ENCODE data around the gene IL11RA.

The IL11RA gene

GRCh38 chr9:34684145-34684544 lies 32.2 kb downstream of the IL11RA start:
- no peak for FAIRE-seq
- DNase-seq (ENCODE audit: insufficient read length, low spot score), result no peak

DNA sequence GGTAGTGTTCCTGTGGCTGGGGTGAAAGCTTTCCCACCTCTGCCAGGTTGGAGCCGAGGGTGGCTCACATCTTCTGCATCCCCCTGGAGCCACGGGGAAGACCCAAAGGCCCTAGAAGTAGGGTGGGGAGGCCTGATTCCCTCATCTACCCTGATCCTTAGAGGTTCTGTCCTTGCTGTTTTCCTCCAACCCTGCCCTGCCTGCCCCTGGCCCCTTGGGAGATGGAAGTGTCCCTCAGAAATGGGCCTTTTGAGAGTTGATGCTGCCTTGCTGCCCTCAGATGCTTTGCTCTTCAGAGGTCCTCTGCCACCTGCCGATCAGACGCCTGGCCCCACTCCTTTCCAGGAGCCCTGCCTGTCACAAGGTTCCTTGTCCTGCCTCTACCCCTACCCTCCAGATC lies 32.8 kb downstream of the IL11RA start:
- no peak for DNase-seq (ENCODE audit: insufficient read length, low spot score)
- FAIRE-seq, result no peak

- FAIRE-seq, result no peak
- no peak for DNase-seq (ENCODE audit: insufficient read length, low spot score)
These were observed 33.6 kb downstream of the IL11RA start for GRCh38 chr9:34685591-34685990.

GRCh38 chr9:34686231-34686630 lies 34.2 kb downstream of the IL11RA start:
- FAIRE-seq (no peak), DNase-seq (ENCODE audit: insufficient read length, low spot score) (no peak)

DNA sequence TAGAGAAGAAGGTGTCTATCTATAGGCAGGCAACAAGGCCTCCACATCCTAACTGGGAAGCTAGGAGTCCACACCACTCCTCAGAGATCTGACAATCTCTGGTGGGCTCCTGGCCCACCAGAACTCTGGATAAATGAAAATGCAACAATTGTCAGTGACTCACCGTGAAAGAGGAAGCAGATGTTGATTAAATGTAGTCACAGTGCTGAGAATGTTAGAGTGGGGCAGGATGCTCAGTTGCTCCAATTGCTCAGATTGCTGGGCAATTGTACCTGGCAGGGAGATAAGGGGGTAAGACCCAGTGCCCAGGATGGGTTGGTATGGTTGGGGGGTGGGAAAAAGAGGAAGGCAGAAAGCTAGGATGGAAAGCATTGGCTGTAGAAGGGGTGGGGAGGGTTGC lies 34.7 kb downstream of the IL11RA start:
- DNase-seq (ENCODE audit: insufficient read length, low spot score) (no peak), FAIRE-seq (no peak)

DNA sequence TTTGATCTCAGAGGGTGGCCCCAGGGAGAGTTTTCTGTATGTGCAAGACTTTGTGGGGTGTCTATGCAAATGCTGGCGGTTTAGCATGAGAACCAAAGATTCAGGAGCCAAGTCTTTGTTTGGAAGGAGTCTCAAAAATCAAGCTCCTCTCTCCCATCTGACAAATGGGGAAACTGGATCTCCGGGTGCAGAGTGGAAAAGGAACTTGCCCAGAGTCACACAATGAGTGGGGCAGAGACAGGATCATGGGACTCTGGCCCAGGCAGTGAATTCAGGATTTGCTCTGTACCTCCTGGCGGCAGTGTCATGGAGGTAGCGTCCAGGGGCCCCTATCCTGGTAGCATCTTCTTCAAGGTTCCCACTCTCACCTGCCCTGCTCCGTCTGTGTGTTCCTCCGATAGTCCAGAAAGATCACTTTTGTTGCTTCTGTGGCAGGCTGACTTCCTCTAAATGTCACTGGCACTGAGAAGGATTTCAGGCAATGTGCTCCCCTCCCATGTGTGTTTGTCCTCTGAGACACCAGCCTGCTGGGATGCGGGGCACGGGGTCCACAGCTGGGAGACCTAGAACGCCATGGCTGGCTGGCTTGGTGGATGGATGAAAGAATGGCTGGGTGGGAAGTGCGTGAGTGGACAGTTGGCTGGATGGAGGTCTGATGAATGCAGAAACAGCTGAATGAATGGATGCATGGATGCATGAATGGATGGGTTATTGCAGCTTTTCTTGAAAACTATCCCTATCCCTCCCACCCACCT lies 35.5 kb downstream of the IL11RA start:
- FAIRE-seq (no peak), DNase-seq (ENCODE audit: insufficient read length, low spot score) (no peak)

- DNase-seq (ENCODE audit: insufficient read length, low spot score) (no peak), FAIRE-seq (no peak)
These were observed 36.5 kb downstream of the IL11RA start for GRCh38 chr9:34688329-34689115.

GRCh38 chr9:34689116-34689470 lies 37.1 kb downstream of the IL11RA start:
- no peak for DNase-seq (ENCODE audit: insufficient read length, low spot score)
- no peak for FAIRE-seq

DNA sequence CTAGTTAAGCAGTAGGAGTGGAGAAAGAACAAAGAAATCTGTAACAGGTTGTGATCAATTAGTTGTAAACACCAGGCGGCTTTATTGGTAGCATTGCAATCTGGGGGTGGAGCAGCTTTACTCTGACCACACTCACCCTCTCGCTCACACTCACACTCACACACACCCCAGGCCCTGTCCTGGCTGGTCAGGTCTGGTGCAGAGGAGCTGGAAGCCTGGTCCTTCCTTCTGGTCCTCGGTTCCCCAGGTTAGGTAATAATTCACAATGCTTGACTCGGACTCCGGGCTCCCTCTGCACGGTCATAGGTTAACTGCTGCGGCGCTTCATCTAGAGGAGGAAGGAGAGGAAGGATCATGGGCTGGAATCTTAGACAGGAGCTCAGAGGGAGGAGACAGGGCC lies 37.5 kb downstream of the IL11RA start:
- FAIRE-seq (no peak), DNase-seq (ENCODE audit: insufficient read length, low spot score) (no peak)

DNA sequence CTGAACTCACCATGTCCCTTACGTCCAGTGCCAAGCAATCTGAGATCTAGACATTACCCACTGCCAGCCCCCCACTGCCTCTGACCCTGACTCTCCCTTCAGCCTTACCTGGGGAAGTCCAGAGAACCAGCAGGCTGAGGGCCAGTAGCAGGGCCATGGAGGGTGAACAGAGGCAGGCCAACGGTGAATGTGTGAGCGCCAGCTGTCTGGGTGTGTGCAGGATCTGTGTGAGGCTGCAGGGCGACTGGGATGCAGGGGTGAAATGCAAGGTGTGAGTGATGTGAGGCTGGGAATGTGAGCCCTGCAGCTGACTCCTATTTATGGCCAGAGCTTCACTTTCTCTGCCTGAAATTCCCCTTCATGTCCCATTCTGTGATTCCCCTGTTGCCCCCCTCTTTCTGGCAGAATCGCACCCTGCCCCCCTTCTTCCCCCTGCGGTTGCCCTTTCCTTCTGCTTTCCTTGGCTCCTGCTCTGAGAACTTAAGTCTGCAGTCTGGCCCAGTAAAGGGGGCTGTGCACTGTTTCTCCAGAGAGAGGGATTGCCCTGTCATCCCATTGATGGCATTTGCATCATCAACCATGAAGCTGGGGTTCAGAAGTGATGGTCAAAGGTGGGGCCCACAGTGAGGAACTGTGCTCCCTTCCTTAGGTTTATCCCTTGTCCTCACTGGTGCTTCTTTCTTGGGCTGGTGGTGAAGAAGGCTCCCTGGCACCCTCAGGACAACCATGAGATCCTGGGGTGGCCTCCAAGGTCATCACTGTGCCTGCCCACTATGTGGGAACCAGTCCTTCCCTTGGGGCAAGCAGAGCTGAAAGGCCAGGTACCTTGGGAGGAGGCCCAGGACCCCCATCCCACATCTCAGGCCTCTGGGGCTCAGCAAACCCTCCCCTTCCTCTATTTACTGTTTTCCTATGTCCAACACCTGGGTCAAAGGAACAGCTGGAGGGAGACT lies 39.3 kb downstream of the IL11RA start, which contains the start of gene CCL19:
Gene CCL19, minus strand, starts transcription at position 294 of the 953 bp plus-strand sequence. Its CDS starts 137 bp downstream, at position 157.
- DNase-seq (ENCODE audit: insufficient read length, low spot score) (no peak), FAIRE-seq (no peak)

DNA sequence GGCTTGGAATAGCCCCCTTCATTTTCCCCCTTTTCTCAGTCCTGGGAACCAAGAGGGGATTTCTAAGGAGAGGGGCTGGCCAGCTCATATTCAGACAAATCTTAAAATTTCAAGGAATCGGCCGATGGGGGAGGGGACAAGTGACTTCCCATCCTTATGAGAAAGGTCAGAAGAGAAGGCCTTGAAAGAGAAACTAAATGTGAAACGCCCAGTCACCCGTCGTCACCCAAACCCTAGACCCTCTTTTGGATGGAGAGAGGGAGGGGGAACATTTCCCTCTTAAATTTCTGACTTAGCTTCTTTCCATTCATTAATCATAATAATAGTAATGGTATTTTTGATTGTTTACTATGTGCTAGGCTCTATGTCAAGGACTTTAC lies 39.9 kb downstream of the IL11RA start:
- DNase-seq (ENCODE audit: insufficient read length, low spot score) (no peak), FAIRE-seq (no peak)

DNA sequence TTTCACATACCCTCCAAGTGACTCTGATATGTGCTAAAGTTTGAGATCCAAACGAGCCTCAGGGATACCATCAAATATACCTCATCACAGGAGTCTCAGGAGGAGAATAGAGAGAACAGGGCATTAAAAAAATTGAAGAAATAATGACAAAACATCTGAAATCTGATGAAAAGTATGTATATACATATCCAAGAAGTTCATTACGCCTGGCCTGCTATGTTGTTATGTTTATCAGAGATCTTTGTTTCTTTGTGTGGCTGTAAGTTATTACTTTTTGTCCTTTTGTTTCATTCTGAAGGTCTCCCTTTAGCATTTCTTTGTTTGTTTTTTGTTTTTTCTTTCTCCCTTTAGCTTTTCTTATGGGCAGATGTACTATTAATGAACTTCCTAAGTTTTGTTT lies 41.6 kb downstream of the IL11RA start:
- DNase-seq (ENCODE audit: insufficient read length, low spot score) (no peak), FAIRE-seq (no peak)

DNA sequence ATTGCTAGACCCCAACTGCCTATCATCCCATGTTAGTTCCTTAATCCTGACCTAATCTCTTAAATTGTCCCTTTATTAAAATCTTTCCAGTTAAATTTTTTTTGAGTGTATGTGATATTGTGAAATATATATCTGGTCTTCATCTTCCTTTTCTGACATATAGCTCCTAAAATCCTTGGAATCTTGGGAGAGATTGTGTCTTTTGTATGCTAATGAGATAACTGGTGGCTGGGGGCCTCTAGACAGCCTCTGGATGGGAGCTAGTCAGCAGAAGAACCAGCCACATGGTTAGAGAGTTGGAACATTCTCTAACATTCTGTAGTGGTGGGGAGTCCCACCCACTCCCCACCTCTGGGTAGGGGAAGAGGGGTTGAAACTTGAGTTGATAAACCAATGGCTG lies 42.8 kb downstream of the IL11RA start:
- DNase-seq (ENCODE audit: insufficient read length, low spot score), result no peak
- no peak for FAIRE-seq

DNA sequence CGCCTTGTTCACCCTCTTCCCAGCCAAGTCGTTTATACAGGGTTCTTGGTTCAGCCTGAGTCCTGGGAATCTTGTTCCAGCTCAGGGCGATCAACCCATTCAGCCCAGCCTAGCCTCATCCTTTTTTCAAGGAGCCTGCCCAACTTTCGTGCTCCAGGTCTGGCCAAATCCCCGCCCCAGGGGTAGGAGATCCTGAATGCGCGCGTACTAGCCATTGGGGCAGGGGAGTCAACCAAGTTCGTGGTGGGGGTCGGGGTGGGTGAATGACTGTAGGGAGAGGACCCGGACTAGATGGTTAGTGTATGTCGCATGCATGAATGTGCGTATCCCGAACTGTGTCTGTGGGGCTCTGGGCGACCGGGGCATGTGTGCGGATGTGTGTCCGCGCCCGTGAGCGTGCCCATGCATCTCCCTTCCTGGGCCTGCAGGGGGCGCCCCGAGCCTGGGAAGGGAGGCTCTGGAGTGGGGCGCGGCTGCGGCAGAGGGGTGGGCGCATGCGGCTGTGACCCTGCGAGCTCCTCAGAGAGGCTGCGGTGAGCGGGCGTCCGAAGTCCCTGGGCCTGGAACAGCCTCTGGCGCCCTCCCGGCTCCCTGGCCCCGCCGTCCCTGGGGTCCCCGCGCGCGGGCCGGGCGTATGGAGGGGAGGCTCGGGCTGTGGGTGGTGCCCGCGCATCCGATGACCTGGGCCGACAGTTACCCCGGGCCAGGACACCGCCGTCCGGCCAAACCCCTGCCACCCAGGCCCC lies 49.2 kb downstream of the IL11RA start:
- DNase-seq (ENCODE audit: insufficient read length, low spot score) (peak; percentile 53), FAIRE-seq (no peak)

DNA sequence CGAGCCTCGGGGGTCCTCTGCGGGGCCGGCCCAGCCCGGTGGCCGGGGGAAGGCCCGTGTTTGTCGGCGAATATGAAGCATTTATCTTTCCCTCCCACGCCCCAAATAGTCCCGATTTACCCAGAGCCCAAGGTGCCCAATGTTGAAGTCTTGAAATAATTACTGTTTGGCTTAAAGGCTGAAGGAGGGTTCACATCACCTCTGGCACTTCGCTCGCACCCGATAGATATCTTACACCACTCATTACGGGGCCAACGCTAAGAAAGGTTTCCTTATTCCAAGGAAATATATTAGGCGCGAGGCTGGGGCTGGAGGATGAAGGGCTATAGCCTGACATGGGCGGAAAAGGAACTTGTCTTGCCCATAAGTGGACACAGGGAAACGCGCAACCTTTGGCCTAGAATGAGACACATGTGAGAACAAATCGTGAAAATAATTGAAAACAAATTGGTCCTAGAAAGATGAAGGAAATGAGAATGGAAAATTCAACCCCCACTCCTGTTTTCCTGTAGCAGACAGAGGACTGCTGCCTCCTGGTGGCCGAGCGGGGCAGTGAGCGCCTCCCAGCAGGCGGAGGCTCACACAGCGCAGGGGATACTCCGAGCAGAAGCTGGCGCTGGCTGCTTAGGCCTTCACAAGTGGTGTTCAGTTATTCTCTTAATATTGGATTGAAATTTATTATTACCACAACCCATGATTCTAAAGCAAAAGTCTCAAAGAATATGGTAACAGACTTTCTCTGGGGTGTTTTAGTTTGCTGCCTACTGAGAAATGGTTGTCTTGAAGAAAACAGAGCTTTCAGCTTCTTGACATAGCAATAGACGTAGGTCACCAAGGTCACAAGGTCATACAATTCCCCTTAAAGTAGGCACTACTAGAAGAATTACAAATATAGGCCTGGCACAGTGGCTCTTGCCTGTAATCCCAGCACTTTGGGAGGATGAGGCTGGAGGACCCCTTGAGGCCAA lies 50.1 kb downstream of the IL11RA start:
- peak; percentile 73 for DNase-seq (ENCODE audit: insufficient read length, low spot score)
- peak; percentile 59 for FAIRE-seq

DNA sequence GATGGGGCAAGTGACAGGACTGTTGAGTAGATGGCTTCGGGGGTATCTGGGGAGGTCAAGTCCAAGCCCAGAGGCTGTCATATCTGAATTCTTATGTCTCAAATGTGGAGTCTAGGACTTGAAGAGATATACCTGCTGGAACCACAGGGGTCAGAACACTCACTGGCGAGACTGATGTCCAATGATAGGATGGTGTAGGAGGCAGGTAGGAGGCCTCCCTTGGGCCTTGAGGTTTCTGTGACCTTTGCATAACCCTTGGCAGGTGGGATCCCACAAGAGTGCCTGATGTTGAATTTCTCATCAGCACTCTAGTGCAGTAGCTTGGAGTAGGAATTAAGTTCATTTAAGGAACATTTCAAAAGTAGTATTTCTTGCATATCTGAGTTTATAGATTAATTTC lies 55.1 kb downstream of the IL11RA start:
- FAIRE-seq (no peak), DNase-seq (ENCODE audit: insufficient read length, low spot score) (no peak)

- FAIRE-seq, result no peak
- no peak for DNase-seq (ENCODE audit: insufficient read length, low spot score)
These were observed 57.4 kb downstream of the IL11RA start for GRCh38 chr9:34709196-34709978.

- FAIRE-seq, result no peak
These were observed 58.0 kb downstream of the IL11RA start, which contains the start of gene CCL21 for GRCh38 chr9:34710023-34710422. TSS of gene CCL21 (minus strand) at chr9:34710136. CDS start at chr9:34710066, 70 bp downstream.

More at GRCh38 chr9:34710023-34710422, 58.0 kb downstream of the IL11RA start, which contains the start of gene CCL21:
- no peak for DNase-seq (ENCODE audit: insufficient read length, low spot score)

Measured in GM19239 (cell line).